IPS-15b (cell line): Measurements from ENCODE around the gene TMEM163.
A peak's percentile ranks its signal among the peaks of the same experiment; 100 is the strongest.

Experiments
- H3K27me3 ChIP-seq: one replicate; pipeline ENCODE4 v1.6.1; 2013; ENCODE audit warnings: low read length; ENCODE audit not compliant: control insufficient read depth, insufficient read depth
- H3K36me3 ChIP-seq: one replicate; pipeline ENCODE4 v1.6.1; 2013; ENCODE audit warnings: low read length; ENCODE audit not compliant: control insufficient read depth, insufficient read depth
- H3K4me1 ChIP-seq: one replicate; pipeline ENCODE4 v1.6.1; 2013; ENCODE audit warnings: mild to moderate bottlenecking, low read length; ENCODE audit not compliant: control insufficient read depth, insufficient read depth
- H3K4me3 ChIP-seq: one replicate; pipeline ENCODE4 v1.5.1; 2013; ENCODE audit warnings: low read depth, low read length
- H3K9ac ChIP-seq: one replicate; pipeline ENCODE4 v1.6.1; 2013; ENCODE audit warnings: low read depth, mild to moderate bottlenecking, low read length
- H3K9me3 ChIP-seq: one replicate; pipeline ENCODE4 v1.6.1; 2013; ENCODE audit warnings: mild to moderate bottlenecking, low read length; ENCODE audit not compliant: control insufficient read depth, insufficient read depth

The TMEM163 gene

DNA sequence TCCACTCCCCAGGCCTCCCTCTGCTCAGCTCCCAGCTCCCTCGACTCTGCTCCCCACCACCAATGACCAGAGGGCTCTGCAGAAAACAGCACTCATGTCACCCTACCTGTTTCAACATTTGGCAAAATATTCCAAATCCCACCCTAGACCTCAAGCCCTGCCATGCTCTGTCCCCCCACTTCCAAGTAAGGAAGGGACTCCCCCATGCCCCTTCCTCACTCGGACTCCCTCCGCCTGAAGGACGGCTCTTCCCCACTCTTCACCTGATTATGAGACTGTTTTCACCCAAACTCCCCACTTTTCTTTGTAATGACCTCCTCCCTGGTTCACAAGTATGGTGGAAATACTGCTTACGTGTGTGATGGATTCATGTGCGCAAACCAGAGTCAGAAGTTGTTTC, 256.5 kb downstream of the TMEM163 start:
- no peaks in the 10 kb centered on the region for H3K36me3 ChIP-seq
- H3K4me1 ChIP-seq: no peaks in the 10 kb centered on the region
- no peaks in the 10 kb centered on the region for H3K27me3 ChIP-seq
- no peak overlapping the region for H3K4me3 ChIP-seq
- H3K9ac ChIP-seq: no peak overlapping the region
- no peaks in the 10 kb centered on the region for H3K9me3 ChIP-seq

DNA sequence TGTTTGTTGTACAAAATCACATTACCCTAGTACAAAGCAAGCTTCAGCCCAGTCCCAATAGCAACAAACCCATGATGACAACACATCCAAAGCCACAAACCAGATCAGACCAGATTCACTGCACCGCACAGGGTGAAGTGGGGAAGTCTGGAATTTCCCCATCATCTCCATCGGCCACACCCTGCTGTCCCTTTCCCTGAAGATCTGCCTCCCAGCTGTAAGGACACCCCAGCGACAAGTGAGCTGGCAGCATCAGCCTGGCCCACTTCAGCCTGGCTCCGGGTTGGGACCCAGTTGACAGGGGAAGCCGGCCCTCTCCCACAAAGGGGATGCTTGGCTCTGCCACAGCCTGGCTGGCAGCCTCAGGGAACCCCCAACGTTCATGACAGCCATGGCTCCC, 257.3 kb downstream of the TMEM163 start:
- H3K9ac ChIP-seq: no peak overlapping the region
- H3K27me3 ChIP-seq: no peaks in the 10 kb centered on the region
- no peaks in the 10 kb centered on the region for H3K4me1 ChIP-seq
- H3K36me3 ChIP-seq: no peaks in the 10 kb centered on the region
- no peaks in the 10 kb centered on the region for H3K9me3 ChIP-seq
- H3K4me3 ChIP-seq: no peak overlapping the region

GRCh38 chr2:134460583-134460998, 258.2 kb downstream of the TMEM163 start:
- no peaks in the 10 kb centered on the region for H3K4me1 ChIP-seq
- no peaks in the 10 kb centered on the region for H3K36me3 ChIP-seq
- H3K9ac ChIP-seq: peak overlapping the region; percentile 24
- H3K9me3 ChIP-seq: no peaks in the 10 kb centered on the region
- no peaks in the 10 kb centered on the region for H3K27me3 ChIP-seq
- no peak overlapping the region for H3K4me3 ChIP-seq

- Histone ChIP-seq H3K27me3 (no peaks in the 10 kb centered on the region), H3K9me3 (no peaks in the 10 kb centered on the region), H3K9ac (peak overlapping the region; percentile 24), H3K36me3 (no peaks in the 10 kb centered on the region), H3K4me1 (no peaks in the 10 kb centered on the region), H3K4me3 (no peak overlapping the region)
Observed at GRCh38 chr2:134459706-134460406, 258.9 kb downstream of the TMEM163 start.

DNA sequence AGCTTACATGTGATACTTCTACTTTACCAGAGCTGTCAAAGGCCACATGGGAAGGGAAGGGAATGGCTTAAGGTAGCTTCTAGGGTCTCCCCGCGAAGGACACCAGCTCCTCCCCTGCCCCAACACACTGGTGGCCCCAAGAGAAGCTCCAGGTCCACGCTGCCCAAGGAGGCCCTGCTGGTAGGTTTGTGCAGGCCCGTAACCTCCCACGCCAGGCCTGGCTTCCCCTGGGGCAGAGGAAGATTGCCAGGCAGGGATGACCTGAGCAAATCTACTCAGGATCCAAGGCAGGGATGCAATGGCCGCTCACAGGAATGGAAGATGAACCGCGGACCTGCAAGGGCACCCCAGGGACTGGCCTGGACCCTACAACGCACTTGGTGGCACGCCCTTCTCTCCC, 259.9 kb downstream of the TMEM163 start:
- Histone ChIP-seq H3K4me3 (no peak overlapping the region), H3K4me1 (no peaks in the 10 kb centered on the region), H3K36me3 (no peaks in the 10 kb centered on the region), H3K27me3 (no peaks in the 10 kb centered on the region), H3K9ac (no peak overlapping the region), H3K9me3 (no peaks in the 10 kb centered on the region)

DNA sequence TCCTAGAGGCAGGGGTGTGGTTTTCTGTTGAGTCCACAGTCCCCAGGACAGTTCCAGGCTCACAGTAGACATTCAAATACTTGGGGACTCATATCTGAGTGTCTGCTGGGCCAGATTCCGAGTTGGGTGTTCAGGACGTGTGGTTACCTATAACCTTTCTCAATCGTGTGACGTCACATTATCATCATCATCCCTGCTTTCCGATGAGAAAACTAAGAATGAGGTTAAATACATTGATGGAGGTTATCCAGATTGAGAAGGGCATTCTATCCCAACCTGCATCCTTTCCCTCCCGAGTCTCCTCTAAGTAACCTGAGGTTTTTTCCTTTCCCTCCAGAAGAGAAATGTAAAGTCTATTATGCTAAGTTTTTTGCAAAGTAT, 260.3 kb downstream of the TMEM163 start:
- Histone ChIP-seq H3K9ac (no peak overlapping the region), H3K27me3 (no peaks in the 10 kb centered on the region), H3K4me3 (no peak overlapping the region), H3K9me3 (no peaks in the 10 kb centered on the region), H3K4me1 (no peaks in the 10 kb centered on the region), H3K36me3 (no peaks in the 10 kb centered on the region)

- no peak overlapping the region for H3K9ac ChIP-seq
- no peaks in the 10 kb centered on the region for H3K4me1 ChIP-seq
- no peaks in the 10 kb centered on the region for H3K27me3 ChIP-seq
- H3K36me3 ChIP-seq: no peaks in the 10 kb centered on the region
- no peaks in the 10 kb centered on the region for H3K9me3 ChIP-seq
- H3K4me3 ChIP-seq: no peak overlapping the region
Observed at GRCh38 chr2:134457765-134458472, 260.9 kb downstream of the TMEM163 start.

- Histone ChIP-seq H3K4me3 (no peak overlapping the region), H3K4me1 (no peaks in the 10 kb centered on the region), H3K27me3 (no peaks in the 10 kb centered on the region)
Observed at GRCh38 chr2:134457353-134457752, 261.4 kb downstream of the TMEM163 start.

DNA sequence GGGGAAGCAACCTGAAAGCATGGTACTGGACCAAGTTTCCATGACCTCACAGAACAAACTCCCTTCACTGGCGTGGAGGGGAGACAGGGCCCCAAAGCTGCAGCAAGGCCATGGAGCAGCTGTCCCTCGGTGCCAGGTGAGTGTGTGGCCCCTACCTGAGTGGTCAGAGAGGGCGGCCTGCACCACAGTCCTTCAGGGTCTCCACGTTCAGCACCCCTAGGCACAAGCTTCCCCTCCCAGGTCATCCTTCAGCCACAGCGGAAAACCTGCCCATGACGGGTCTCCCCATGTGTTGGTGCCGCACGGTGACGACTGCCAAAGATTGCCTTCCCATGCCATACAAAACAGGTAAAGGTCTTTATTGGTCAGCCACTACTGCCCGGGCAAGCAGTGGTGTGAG, 263.4 kb downstream of the TMEM163 start:
- H3K36me3 ChIP-seq: no peaks in the 10 kb centered on the region
- H3K4me3 ChIP-seq: no peak overlapping the region
- H3K9ac ChIP-seq: no peak overlapping the region
- no peaks in the 10 kb centered on the region for H3K27me3 ChIP-seq
- no peaks in the 10 kb centered on the region for H3K9me3 ChIP-seq
- no peaks in the 10 kb centered on the region for H3K4me1 ChIP-seq

More at GRCh38 chr2:134457353-134457752, 261.4 kb downstream of the TMEM163 start:
- no peaks in the 10 kb centered on the region for H3K9me3 ChIP-seq
- no peak overlapping the region for H3K9ac ChIP-seq
- no peaks in the 10 kb centered on the region for H3K36me3 ChIP-seq

- no peak overlapping the region for H3K9ac ChIP-seq
- H3K4me3 ChIP-seq: no peak overlapping the region
- no peaks in the 10 kb centered on the region for H3K27me3 ChIP-seq
- no peaks in the 10 kb centered on the region for H3K36me3 ChIP-seq
- no peaks in the 10 kb centered on the region for H3K9me3 ChIP-seq
- no peaks in the 10 kb centered on the region for H3K4me1 ChIP-seq
Observed at GRCh38 chr2:134454931-134455330, 263.9 kb downstream of the TMEM163 start.

DNA sequence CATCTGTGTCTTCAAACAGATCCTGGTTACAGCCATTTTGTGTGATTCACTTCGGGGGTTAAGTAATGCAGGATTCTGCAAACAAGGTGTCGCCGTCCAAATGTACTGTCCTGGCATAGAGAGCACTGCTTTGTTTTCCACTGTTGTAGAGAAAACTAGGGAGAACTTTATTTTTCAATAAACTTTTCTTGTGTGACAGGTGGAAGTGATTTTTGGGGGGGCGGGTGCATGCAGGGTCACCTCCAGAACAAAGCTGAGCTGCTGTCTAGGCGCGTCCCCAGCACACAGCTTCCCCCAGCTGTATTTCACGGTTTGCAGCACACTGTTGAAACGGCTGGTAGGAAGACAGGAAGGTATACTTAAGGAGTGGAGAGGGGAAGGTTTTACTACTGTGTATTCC, 264.4 kb downstream of the TMEM163 start:
- Histone ChIP-seq H3K36me3 (no peaks in the 10 kb centered on the region), H3K9ac (no peak overlapping the region), H3K27me3 (no peaks in the 10 kb centered on the region), H3K9me3 (no peaks in the 10 kb centered on the region), H3K4me3 (no peak overlapping the region), H3K4me1 (no peaks in the 10 kb centered on the region)

- Histone ChIP-seq H3K4me3 (no peak overlapping the region), H3K4me1 (no peaks in the 10 kb centered on the region), H3K27me3 (no peaks in the 10 kb centered on the region), H3K36me3 (no peaks in the 10 kb centered on the region), H3K9ac (no peak overlapping the region), H3K9me3 (no peaks in the 10 kb centered on the region)
Observed at GRCh38 chr2:134453973-134454372, 264.8 kb downstream of the TMEM163 start.
